ENCODE measurements around the gene TGFBRAP1. TPM values are rescaled to one million over a fixed set of nuclear protein-coding genes. Genes with fewer than 3 reads are reported as not detected.
A peak's percentile ranks its signal among the peaks of the same experiment; 100 is the strongest.

The TGFBRAP1 gene
- total RNA-seq, 1 donor from 2014 or later: 13.7 TPM

DNA sequence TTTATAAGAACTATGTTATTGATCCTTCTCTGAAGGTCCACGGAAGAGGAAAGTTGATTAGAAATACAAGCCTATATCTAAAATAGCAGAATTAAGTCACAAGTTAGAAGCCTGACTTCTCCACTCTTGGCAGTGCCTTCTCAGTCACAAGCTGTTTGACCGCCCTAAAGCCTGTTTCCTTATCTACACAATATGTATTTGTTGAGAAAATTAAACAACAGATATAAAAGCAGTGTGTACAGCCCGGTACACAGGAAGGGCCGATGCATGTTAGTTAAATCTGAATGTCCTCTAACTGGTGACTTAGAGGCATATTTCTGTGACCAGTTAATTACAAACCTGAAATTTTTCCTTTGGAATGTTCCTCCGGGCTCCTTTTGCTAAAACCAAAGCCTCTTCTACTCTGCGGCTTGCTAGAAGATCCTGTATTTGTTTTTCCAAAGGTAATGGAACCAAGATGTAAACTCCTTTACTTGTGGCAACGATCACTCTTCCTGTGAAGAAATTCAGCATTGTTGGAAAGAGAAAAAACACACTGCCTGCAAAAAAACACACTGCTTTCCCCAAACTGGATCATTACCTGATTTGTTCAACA, 33.4 kb downstream of the TGFBRAP1 start:
- TF ChIP-seq, protein P1, sequence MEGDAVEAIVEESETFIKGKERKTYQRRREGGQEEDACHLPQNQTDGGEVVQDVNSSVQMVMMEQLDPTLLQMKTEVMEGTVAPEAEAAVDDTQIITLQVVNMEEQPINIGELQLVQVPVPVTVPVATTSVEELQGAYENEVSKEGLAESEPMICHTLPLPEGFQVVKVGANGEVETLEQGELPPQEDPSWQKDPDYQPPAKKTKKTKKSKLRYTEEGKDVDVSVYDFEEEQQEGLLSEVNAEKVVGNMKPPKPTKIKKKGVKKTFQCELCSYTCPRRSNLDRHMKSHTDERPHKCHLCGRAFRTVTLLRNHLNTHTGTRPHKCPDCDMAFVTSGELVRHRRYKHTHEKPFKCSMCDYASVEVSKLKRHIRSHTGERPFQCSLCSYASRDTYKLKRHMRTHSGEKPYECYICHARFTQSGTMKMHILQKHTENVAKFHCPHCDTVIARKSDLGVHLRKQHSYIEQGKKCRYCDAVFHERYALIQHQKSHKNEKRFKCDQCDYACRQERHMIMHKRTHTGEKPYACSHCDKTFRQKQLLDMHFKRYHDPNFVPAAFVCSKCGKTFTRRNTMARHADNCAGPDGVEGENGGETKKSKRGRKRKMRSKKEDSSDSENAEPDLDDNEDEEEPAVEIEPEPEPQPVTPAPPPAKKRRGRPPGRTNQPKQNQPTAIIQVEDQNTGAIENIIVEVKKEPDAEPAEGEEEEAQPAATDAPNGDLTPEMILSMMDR (IDR thresholded peaks at IDR 0.05; ENCODE audit: insufficient read depth, low read length, severe bottlenecking): no peak
- FAIRE-seq (no peak), DNase-seq (ENCODE audit: low read depth) (no peak)
- H3K4me3 ChIP-seq (ENCODE audit: low read depth, low read length): no peak overlapping the region
- H3K27me3 ChIP-seq (ENCODE audit: control insufficient read depth, insufficient read depth, low read length): no peaks in the 10 kb centered on the region
- H3K36me3 ChIP-seq (ENCODE audit: control insufficient read depth, insufficient read depth, low read length): peaks cover 9% of the 10 kb centered on the region

DNA sequence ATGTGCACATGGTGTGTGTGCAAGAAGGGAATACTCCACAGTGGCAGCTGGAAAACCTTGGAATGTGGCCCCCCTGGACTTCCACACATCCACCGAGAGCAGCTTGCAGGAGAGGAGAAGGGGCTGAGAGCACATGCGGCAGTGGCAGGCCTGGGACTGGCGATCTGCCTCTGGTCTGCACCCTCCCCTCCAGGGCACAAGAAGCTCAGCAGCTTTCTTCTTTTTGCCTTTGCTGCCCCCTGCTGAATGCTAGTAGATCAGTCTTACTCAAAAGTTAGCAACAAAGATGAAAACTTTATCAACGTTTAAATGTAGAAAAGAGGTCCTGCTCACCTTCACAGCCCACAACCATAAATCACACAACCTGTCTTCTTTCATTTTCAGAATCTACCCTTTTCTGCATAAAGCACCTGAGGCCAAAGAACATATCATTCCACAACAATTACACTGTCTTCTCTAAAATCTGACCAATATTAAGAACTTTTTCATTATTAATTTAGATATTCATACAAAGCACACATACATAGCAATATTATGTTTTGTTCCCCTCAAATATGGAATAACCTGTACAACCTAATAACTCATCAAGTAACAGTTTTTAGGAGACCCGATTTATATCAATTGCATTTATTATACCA, 34.6 kb downstream of the TGFBRAP1 start:
- no peaks in the 10 kb centered on the region for H3K27me3 ChIP-seq (ENCODE audit: control insufficient read depth, insufficient read depth, low read length)
- peak; percentile 50 for DNase-seq (ENCODE audit: low read depth)
- no peak for FAIRE-seq
- H3K36me3 ChIP-seq (ENCODE audit: control insufficient read depth, insufficient read depth, low read length): peaks cover 11% of the 10 kb centered on the region
- TF ChIP-seq, protein P1 (IDR thresholded peaks at IDR 0.05; ENCODE audit: insufficient read depth, low read length, severe bottlenecking): peak; percentile 66
- no peak overlapping the region for H3K4me3 ChIP-seq (ENCODE audit: low read depth, low read length)

DNA sequence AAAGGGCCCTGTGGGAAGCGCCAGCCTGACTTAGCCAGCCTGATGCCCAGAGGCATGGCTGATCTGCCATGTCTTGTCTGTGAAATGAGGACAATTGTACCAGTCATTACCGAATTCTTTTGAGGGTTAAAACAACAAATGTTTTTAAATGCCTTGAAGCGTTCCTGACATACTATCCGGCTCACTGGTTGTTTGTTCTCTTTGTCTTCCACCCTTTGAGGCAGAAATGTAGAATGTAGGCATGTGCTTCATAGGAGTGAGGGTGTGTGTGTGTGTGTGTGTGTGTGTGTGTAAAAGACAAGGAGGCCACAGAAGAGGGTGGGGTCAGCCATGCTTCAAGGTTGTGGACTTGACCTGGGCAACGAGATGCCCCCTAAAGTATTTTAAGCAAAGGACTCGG, 35.5 kb downstream of the TGFBRAP1 start:
- TF ChIP-seq, protein P1 (IDR thresholded peaks at IDR 0.05; ENCODE audit: insufficient read depth, low read length, severe bottlenecking): no peak
- Histone ChIP-seq H3K27me3 (ENCODE audit: control insufficient read depth, insufficient read depth, low read length) (no peaks in the 10 kb centered on the region), H3K4me3 (ENCODE audit: low read depth, low read length) (no peak overlapping the region), H3K36me3 (ENCODE audit: control insufficient read depth, insufficient read depth, low read length) (peaks cover 12% of the 10 kb centered on the region)
- DNase-seq (ENCODE audit: low read depth): no peak
- no peak for FAIRE-seq

DNA sequence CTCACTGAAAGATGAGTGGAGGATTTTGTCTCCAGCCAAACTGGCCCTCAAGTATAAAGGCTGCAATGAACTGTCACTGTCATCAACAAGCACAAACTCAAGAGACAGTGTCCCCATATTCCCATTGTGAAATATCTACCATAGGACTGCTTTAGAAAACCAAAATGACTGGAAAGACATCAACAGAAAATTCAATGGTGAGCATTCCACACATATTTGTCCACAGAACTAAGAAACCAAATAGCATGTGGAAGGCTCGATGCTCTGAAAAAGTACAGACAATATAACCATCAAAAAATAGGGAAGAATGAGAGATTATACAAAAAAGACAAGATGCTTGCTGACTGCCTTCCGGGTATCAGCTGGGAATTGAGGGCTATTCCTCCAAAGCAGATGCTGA, 37.6 kb downstream of the TGFBRAP1 start:
- FAIRE-seq (no peak), DNase-seq (ENCODE audit: low read depth) (no peak)
- TF ChIP-seq, protein P1 (IDR thresholded peaks at IDR 0.05; ENCODE audit: insufficient read depth, low read length, severe bottlenecking): no peak
- H3K27me3 ChIP-seq (ENCODE audit: control insufficient read depth, insufficient read depth, low read length): no peaks in the 10 kb centered on the region
- H3K4me3 ChIP-seq (ENCODE audit: low read depth, low read length): no peak overlapping the region
- peaks cover 9% of the 10 kb centered on the region for H3K36me3 ChIP-seq (ENCODE audit: control insufficient read depth, insufficient read depth, low read length)

DNA sequence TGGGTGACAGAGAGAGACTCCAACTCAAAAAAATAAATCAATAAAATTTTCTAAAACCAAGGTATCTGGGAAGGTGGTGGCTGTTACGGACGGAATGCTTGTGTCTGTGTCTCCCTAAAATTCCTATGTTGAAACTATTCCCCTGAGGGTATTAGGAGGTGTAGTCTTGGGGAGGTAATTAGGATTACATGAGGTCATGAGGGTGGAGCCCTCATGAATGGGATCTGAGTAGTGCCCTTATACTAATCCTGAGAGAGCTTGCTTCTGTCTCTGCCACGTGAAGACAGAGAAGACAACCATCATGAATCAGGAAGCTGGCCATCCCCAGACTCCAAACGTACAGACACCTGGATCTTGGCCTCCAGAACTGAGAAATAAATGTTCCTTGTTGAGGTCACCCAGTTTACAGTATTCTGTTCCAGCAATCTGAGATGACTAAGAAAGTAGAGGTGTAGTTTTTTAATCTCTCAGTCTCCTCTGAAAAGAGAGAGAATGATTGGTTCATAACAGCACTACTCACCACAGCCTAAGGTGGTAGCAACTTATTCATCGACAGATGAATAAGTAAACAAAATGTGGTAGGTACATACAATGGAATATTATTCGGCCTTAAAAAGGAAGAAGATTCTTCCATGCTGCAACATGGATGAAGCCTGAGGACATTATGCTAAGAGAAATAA, 38.4 kb downstream of the TGFBRAP1 start:
- peak; percentile 53 for DNase-seq (ENCODE audit: low read depth)
- TF ChIP-seq, protein P1 (IDR thresholded peaks at IDR 0.05; ENCODE audit: insufficient read depth, low read length, severe bottlenecking): no peak
- FAIRE-seq: peak; percentile 13
- peaks cover 9% of the 10 kb centered on the region for H3K36me3 ChIP-seq (ENCODE audit: control insufficient read depth, insufficient read depth, low read length)
- H3K4me3 ChIP-seq (ENCODE audit: low read depth, low read length): no peak overlapping the region
- H3K27me3 ChIP-seq (ENCODE audit: control insufficient read depth, insufficient read depth, low read length): no peaks in the 10 kb centered on the region

Data from bronchial epithelial cell (primary cell).